ENCODE results near the gene PLIN1. TPM values are rescaled to one million over a fixed set of nuclear protein-coding genes. Genes with fewer than 3 reads are reported as not detected.

Gene PLIN1
- under 0.01 TPM for total RNA-seq

GRCh38 chr15:89679212-89679611, at the start of gene PLIN1:
TSS of gene PLIN1 (minus strand) at chr15:89679367. CDS start at chr15:89677489, 1,878 bp downstream.

GRCh38 chr15:89690276-89691218, 11.4 kb upstream of the PLIN1 start, which contains the start of the genes PEX11A and WDR93:
TSS of gene PEX11A (minus strand) at chr15:89690754. CDS start at chr15:89690632, 122 bp downstream.
TSS of gene WDR93 (plus strand) at chr15:89690811. CDS start at chr15:89701747, 10,936 bp downstream.

GRCh38 chr15:89654847-89655805, 24.0 kb downstream of the PLIN1 start, which contains the start of gene KIF7:
TSS of gene KIF7 (minus strand) at chr15:89655467. CDS start at chr15:89652930, 2,537 bp downstream.

Small RNA genes lying within 50 kb of the gene (small RNA-seq; reads per million reads assigned to genes)
- not detected for gene RNU6-132P

Other genes starting within 250 kb of the PLIN1 start
- 1.8 TPM for gene RHCG, start 182.8 kb downstream of the PLIN1 start, total RNA-seq
- 2.8 TPM for gene TICRR, start 103.9 kb downstream of the PLIN1 start, total RNA-seq
- 5.1 TPM for gene KIF7, start 23.9 kb downstream of the PLIN1 start, total RNA-seq
- 17.5 TPM for gene PEX11A, start 11.4 kb upstream of the PLIN1 start, total RNA-seq
- 2.1 TPM for gene WDR93, start 11.4 kb upstream of the PLIN1 start, total RNA-seq
- 2.5 TPM for gene MESP1, start 71.9 kb upstream of the PLIN1 start, total RNA-seq
- gene MESP2, start 97.0 kb upstream of the PLIN1 start, total RNA-seq: 0.92 TPM
- gene ANPEP, start 135.5 kb upstream of the PLIN1 start, total RNA-seq: 0.69 TPM
- 60.2 TPM for gene AP3S2, start 214.6 kb upstream of the PLIN1 start, total RNA-seq
- 24.5 TPM for gene ARPIN, start 233.6 kb upstream of the PLIN1 start, total RNA-seq